HCT116 (cell line): ENCODE results near the gene CYP2D6. TPM values are rescaled to one million over a fixed set of nuclear protein-coding genes. Genes with fewer than 3 reads are reported as not detected.

Experiments used
- ATAC-seq: fragments of 200-7000 bp; cut with Tn5 transposase; 2 replicates; pipeline ENCODE4 v1.9.1; 2020; ENCODE audit warnings: mild to moderate bottlenecking, moderate library complexity
- BruUV-seq: library from RNA; stranded (reverse); fragments of 400-500 nt; replicated peaks from 2 replicates; lab custom pipeline; 2021; lab: Mats Ljungman, UMichigan
- CTCF ChIA-PET: fragments of 300-600 bp; sonication (Branson Sonifier 250); formaldehyde crosslinking; loops from one replicate; lab custom pipeline; 2021; ENCODE audit warnings: antibody characterized with exemption; lab: Charles Lee
- POLR2A ChIA-PET: fragments of 300-600, 350-600 bp; sonication (Branson Sonifier 250); formaldehyde crosslinking; loops from one replicate; lab custom pipeline; 2021; ENCODE audit warnings: antibody characterized with exemption; lab: Charles Lee
- RAD21 ChIA-PET, 2 experiments: fragments of 300-600 bp; sonication (Branson Sonifier 250); formaldehyde crosslinking; loops; one replicate each; lab custom pipeline; 2023; ENCODE audit warnings: low total read pairs in 2 of 2; ENCODE audit not compliant: uncharacterized antibody in 2 of 2, unreplicated experiment in 2 of 2, low non-redundant PET in 1 of 2; lab: Charles Lee
- DNase-seq: peaks from one replicate; pipeline ENCODE4 v3.0.0-alpha.2; 2010; ENCODE audit warnings: low read depth, low spot score
- H2AFZ ChIP-seq: fragments of 200-600 bp; shearing (Covaris generic), sonication (generic); 2 replicates; pipeline ENCODE4 v1.6.1; 2017; ENCODE audit warnings: low read depth, mixed run types, mixed read lengths, antibody characterized with exemption, low read length; ENCODE audit not compliant: poor library complexity, severe bottlenecking
- H3K27ac ChIP-seq: 2 replicates; pipeline ENCODE4 v1.5.1; 2012; ENCODE audit warnings: low read depth, low read length
- H3K27me3 ChIP-seq: fragments of 200-600 bp; sonication (generic); 2 replicates; pipeline ENCODE4 v1.6.1; 2016; ENCODE audit warnings: mixed run types, low read length, mixed read lengths; ENCODE audit not compliant: insufficient read depth
- H3K36me3 ChIP-seq, 2 experiments: fragments of 200-500 bp in 1 of 2; fragments of 200-600 bp in 1 of 2; sonication (Bioruptor generic) in 1 of 2; sonication (generic) in 1 of 2; 2 replicates each; pipeline versions ENCODE4 v1.5.1 to v1.6.1; 2014 to 2016; ENCODE audit warnings: low read length in 2 of 2, inconsistent platforms in 1 of 2, mixed read lengths in 1 of 2, mixed run types in 1 of 2; ENCODE audit not compliant: insufficient read depth in 2 of 2, control insufficient read depth in 1 of 2
- H3K4me1 ChIP-seq, 2 experiments: fragments of 200-600 bp in 1 of 2; sonication (generic) in 1 of 2; 2 replicates each; pipeline versions ENCODE4 v1.5.1 to v1.6.1; 2012 to 2017; ENCODE audit warnings: low read length in 2 of 2, inconsistent platforms in 1 of 2, mild to moderate bottlenecking in 1 of 2, mixed read lengths in 1 of 2, mixed run types in 1 of 2, moderate library complexity in 1 of 2; ENCODE audit not compliant: insufficient read depth in 2 of 2, control insufficient read depth in 1 of 2
- H3K4me2 ChIP-seq: fragments of 200-600 bp; sonication (generic); 2 replicates; pipeline ENCODE4 v1.6.1; 2017; ENCODE audit warnings: mixed run types, low read length, mixed read lengths
- H3K4me3 ChIP-seq, 2 experiments: fragments of 200-600 bp in 1 of 2; sonication (generic) in 1 of 2; replicated peaks in 1 of 2; 2 replicates each; pipeline ENCODE4 v1.5.1; 2011 to 2016; ENCODE audit warnings: low read length in 2 of 2, control low read depth in 1 of 2, low read depth in 1 of 2, mild to moderate bottlenecking in 1 of 2, mixed read lengths in 1 of 2, mixed run types in 1 of 2
- H3K79me2 ChIP-seq: fragments of 200-600 bp; sonication (generic); 2 replicates; pipeline ENCODE4 v1.6.1; 2017; ENCODE audit warnings: mild to moderate bottlenecking, mixed run types, low read length, moderate library complexity, mixed read lengths; ENCODE audit not compliant: insufficient read depth
- H3K9ac ChIP-seq: fragments of 200-600 bp; sonication (generic); 2 replicates; pipeline ENCODE4 v1.6.1; 2016; ENCODE audit warnings: low read length, mixed read lengths
- H3K9me2 ChIP-seq: fragments of 200-600 bp; sonication (generic), shearing (Covaris generic); 2 replicates; pipeline ENCODE4 v1.6.1; 2017; ENCODE audit warnings: mixed run types, mild to moderate bottlenecking, moderate library complexity; ENCODE audit not compliant: insufficient read depth
- H3K9me3 ChIP-seq, 2 experiments: fragments of 200-500 bp in 1 of 2; fragments of 200-600 bp in 1 of 2; sonication (Bioruptor generic) in 1 of 2; sonication (generic) in 1 of 2; 2 replicates each; pipeline ENCODE4 v1.6.1; 2014 to 2017; ENCODE audit warnings: low read length in 2 of 2, mixed read lengths in 2 of 2, inconsistent platforms in 1 of 2, low read depth in 1 of 2, mild to moderate bottlenecking in 1 of 2, mixed run types in 1 of 2, moderate library complexity in 1 of 2; ENCODE audit not compliant: control insufficient read depth in 1 of 2, insufficient read depth in 1 of 2
- H4K20me1 ChIP-seq: fragments of 200-600 bp; sonication (generic), shearing (Covaris generic); 2 replicates; pipeline ENCODE4 v1.6.1; 2017; ENCODE audit warnings: mixed run types, mild to moderate bottlenecking, moderate library complexity; ENCODE audit not compliant: insufficient read depth
- ELF1 ChIP-seq: IDR thresholded peaks from 2 replicates; pipeline ENCODE4 v1.6.1; 2012; ENCODE audit warnings: low read depth, borderline replicate concordance
- EZH2 ChIP-seq: fragments of 200-600 bp; sonication (generic); IDR thresholded peaks from 2 replicates; pipeline ENCODE4 v1.6.1; 2017; ENCODE audit warnings: antibody characterized with exemption, mixed run types
- EZH2phosphoT487 ChIP-seq: fragments of 200-600 bp; IDR thresholded peaks from 2 replicates; pipeline ENCODE4 v1.6.1; 2018; ENCODE audit warnings: antibody characterized with exemption, borderline replicate concordance
- FOSL1 ChIP-seq: IDR thresholded peaks from 2 replicates; pipeline ENCODE4 v1.6.1; 2012; ENCODE audit warnings: low read depth
- JUND ChIP-seq: IDR thresholded peaks from 2 replicates; pipeline ENCODE4 v1.6.1; 2012
- SIN3A ChIP-seq: IDR thresholded peaks from 2 replicates; pipeline ENCODE4 v1.6.1; 2012; ENCODE audit warnings: low read depth
- SRF ChIP-seq: IDR thresholded peaks from 2 replicates; pipeline ENCODE4 v1.6.1; 2012; ENCODE audit warnings: low read depth
- YY1 ChIP-seq: IDR thresholded peaks from 2 replicates; pipeline ENCODE4 v1.6.1; 2011; ENCODE audit warnings: low read length, low read depth, moderate library complexity, mild to moderate bottlenecking; ENCODE audit not compliant: insufficient replicate concordance; ENCODE audit errors: extremely low read depth
- ZNF274 ChIP-seq: fragments of 200-500 bp; sonication (Bioruptor generic); IDR thresholded peaks from 2 replicates; pipeline ENCODE4 v1.6.1; 2014; ENCODE audit warnings: mild to moderate bottlenecking, low read depth, low read length, inconsistent platforms
- intact Hi-C: fragments of 100-400 bp; cut with micrococcal nuclease; formaldehyde crosslinking; loops from 2 replicates; pipeline ENCODE4 v1.10.0; 2022
- total RNA-seq: library from RNA; stranded (reverse); gene quantifications from one replicate; pipeline ENCODE4 v1.2.1, GENCODE V29; 2021; ENCODE audit not compliant: unreplicated experiment
- TF ChIP-seq, protein P1 (sequence below): IDR thresholded peaks from 2 replicates; pipeline ENCODE4 v1.6.1; 2012; ENCODE audit warnings: low read depth

The CYP2D6 gene
- total RNA-seq, 1 experiment from 2014 or later, result 1.9 TPM

DNA sequence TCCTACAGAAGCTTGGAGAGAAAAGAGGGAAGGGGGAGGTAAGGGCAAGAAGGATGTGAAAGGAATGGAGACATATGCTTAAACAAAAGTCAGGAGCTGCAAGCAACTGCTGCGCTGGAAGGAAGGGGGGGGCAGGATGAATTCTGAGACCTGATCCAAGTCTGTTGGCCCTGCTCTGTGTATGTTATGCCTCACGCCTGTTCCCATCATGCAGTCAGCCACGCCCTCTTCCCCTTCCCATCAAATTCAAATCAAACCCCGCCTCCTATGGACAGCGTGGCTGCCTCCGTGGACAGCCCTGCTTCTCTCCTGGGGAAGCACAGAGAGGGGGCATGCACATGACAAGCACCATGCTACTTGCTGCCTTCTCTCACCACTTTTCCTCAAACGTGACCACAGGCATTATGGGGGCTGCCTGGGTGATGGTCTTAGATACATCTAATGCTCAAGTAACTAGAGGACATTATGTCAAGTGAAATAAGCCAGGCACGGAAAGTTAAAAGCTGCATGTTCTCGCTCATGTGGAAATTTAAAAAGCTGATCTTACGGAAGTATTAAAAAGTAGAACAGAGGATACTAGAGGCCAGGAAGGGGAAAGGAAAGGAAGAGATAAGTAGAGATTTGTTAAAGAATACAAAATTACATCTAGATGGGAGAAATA lies 45.8 kb upstream of the CYP2D6 start:
- DNase-seq, result no peak
- Histone ChIP-seq H3K9me2 (no peaks in the 10 kb centered on the region), H3K4me2 (no peak overlapping the region), H3K36me3 (peaks cover 4% of the 10 kb centered on the region in 2 experiments; a peak in 1 of 4 replicates), H3K9ac (no peak overlapping the region), H3K4me3 (no peak overlapping the region), H3K9me3 (no peaks in the 10 kb centered on the region), H3K4me1 (no peaks in the 10 kb centered on the region), H3K79me2 (peaks cover 52% of the 10 kb centered on the region), H3K27me3 (no peaks in the 10 kb centered on the region), H3K27ac (no peak overlapping the region), H4K20me1 (no peaks in the 10 kb centered on the region; the same call in 1 of the 2 replicates), H2AFZ (no peak overlapping the region)
- ChIA-PET CTCF (no interaction called here), RAD21 (no interaction called here), POLR2A (no interaction called here)
- intact Hi-C loops, result no loop called here
- no peak for ATAC-seq
- TF ChIP-seq JUND, result no peak
- no peak for TF ChIP-seq ZNF274
- TF ChIP-seq SRF, result no peak
- no peak for TF ChIP-seq ELF1
- no peak for TF ChIP-seq EZH2phosphoT487
- TF ChIP-seq EZH2, result no peak
- no peak for TF ChIP-seq YY1
- TF ChIP-seq, protein P1, sequence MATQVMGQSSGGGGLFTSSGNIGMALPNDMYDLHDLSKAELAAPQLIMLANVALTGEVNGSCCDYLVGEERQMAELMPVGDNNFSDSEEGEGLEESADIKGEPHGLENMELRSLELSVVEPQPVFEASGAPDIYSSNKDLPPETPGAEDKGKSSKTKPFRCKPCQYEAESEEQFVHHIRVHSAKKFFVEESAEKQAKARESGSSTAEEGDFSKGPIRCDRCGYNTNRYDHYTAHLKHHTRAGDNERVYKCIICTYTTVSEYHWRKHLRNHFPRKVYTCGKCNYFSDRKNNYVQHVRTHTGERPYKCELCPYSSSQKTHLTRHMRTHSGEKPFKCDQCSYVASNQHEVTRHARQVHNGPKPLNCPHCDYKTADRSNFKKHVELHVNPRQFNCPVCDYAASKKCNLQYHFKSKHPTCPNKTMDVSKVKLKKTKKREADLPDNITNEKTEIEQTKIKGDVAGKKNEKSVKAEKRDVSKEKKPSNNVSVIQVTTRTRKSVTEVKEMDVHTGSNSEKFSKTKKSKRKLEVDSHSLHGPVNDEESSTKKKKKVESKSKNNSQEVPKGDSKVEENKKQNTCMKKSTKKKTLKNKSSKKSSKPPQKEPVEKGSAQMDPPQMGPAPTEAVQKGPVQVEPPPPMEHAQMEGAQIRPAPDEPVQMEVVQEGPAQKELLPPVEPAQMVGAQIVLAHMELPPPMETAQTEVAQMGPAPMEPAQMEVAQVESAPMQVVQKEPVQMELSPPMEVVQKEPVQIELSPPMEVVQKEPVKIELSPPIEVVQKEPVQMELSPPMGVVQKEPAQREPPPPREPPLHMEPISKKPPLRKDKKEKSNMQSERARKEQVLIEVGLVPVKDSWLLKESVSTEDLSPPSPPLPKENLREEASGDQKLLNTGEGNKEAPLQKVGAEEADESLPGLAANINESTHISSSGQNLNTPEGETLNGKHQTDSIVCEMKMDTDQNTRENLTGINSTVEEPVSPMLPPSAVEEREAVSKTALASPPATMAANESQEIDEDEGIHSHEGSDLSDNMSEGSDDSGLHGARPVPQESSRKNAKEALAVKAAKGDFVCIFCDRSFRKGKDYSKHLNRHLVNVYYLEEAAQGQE, result no peak
- no peak for TF ChIP-seq FOSL1
- no peak for TF ChIP-seq SIN3A
- no TSS peak for BruUV-seq
